Stimulated activated CD4-positive, alpha-beta T cell treated with anti-CD3 and anti-CD28 coated beads, Interleukin-4, amount 100 ng/mL, for 1 hour (primary cell): ENCODE data around the gene RDH12.

Source experiments
- DNase-seq: peaks from one replicate; pipeline ENCODE4 v3.0.0-alpha.2; 2020

Gene RDH12

DNA sequence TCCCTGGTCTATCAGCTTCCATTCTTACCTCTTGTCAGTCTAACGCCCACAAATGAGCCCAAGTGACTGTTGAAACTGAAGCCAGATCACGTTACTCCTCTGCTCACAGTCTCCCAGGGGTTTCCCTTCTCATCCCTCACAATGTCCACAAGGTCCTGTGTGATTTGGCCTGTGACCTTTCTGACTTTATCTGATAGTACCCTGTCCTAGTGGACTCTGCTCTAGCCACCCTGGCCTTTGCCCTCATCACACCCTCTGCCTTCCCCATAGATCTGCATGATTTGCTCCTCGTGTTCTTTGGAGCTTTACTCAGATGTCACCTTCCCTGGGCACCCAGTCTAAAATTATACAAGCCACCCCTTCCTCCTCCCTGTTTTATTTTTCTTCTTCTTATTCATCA is 55.5 kb downstream of the RDH12 start:
- no peak for DNase-seq

DNA sequence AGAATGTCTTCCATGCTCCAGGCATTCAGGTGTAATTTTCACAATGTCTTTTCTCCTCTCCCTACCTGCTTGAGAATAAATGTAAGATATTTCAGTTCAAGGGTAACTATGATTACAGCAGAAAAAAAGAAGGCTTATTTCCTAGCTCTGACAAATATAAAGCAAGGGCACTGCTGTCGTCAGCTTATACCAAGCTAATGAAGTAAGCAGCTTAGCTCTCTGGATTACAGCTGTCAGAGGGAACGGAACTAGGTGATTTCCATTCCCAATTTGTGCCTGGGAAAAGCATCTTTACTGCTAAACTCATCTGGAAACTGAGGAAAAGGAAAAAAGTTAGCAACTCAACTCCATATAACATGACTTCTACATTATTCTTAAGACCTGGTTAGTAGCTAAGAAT is 58.2 kb downstream of the RDH12 start:
- DNase-seq: no peak

DNA sequence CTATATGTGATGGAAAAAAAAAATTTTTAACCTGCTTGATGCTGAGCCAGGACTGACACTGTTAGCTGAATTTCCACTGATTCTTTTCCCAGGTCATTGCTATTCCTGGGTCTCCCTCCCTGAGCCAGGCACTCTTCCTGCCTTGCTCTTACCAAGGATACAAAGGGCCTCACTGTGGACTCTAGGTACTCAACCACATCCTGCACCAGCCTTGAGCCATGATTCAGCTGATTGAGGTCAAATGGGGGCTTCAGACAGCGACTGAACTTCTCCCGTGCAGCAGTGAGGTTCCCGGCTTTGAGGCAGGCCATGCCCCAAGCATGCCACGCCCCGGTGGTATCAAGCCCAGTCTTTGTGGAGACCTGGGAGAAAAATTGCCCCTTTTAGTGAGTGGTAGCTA is 60.4 kb downstream of the RDH12 start:
- DNase-seq: no peak

DNA sequence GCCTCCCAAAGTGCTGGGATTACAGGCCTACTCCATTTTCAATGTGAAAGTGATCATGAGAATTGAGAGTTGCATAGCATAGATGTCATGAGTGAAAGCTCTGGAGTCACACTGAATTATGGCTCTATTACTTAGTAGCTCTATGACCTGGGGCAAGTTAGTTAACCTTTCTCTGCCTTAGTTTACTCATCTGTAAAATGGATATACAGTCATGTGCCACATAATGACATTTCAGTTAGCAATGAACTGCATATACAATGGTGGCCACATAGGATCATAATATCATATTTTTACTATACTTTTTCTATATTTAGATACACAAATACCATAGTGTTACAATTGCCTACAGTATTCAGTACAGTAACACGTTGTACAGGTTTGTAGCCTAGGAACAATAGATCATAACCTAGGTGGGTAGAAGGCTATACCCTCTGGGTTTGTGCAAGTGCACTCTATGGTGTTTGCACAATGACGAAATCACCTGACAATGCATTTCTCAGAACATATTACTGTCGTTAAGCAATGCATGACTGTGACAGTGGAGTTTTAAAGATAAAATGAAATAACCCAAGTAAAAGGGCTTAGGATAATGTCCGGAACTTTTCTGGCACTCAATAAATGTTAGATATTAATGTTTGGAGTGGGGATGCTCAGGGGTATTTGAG is 61.6 kb downstream of the RDH12 start:
- no peak for DNase-seq

DNA sequence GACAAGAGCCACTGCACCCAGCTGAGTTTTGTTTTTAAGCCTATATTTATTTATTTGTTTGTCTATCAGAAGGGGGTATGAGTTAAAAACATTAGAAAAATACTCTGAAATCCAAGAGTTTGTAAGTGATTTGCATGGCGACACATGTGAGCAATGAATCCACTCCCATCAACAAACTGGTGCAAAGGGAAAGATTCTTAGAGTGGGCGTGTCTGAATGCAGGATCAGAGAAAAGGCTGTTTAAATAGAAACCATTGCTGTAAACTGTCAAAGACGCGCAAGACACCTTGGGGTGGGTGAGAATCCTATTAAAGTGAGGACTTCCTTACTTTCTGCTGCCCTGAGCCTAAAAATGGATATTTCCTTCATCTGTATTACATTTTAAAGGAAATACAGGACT is 62.8 kb downstream of the RDH12 start:
- no peak for DNase-seq

DNA sequence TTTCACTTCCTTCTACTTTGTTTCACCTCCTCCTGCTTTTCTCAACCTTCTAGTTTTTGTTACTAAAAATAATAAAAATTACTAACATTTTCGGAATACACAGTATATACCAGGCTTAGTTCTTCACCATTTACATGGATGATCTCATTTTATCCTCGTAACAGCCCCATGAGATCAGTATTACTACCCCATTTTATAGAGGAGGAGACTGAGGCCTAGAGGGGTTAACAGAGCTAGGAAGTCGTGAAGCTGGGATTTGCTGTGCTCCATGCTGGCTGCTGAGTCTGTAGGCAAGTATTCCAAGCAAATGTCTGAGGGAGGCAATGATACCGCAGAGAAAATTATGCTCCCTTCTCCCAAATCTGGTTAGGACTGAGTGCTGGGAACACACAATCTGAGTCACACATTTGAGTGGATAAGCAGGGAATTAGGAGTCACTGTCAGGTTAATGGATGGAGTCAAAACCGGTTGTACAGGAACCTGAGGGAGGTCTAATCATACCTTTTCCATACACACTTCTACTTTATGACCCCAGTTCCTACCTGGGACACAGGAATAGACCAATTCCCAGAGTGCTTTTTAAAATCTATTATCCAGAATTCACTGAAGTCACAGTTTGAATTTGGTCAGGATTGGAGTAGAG is 63.6 kb downstream of the RDH12 start:
- DNase-seq: no peak

DNA sequence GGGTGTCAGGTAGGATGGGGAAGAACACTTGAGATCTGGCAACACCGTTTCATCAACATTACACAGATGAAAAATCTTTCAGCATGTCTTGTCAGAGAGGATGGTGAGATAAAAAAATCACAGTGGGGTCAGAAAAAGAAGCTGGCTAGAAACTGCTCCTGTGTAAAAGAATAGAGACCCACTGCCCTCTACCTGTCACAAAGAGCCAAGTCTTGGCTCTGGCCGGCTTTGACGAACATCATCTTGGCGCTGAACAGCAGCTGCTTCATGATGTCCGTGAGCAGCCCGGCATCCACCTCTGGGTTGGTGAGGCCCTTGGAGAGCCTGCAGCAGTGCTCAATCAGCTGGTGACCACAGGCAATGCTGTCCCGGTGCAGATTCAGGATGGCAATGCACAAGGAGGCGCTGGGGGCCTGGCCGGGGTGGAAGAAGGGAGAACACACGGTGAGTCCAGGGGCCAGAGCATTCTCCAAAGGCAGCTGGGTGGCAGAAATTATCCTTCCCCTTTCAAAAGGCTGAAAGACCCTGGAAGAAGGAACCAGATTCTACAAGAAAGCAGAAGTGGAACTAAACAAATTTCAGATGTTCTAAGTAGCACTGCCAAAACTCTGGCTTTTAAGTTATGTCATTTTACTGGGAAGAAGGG is 64.5 kb downstream of the RDH12 start:
- DNase-seq: no peak

DNA sequence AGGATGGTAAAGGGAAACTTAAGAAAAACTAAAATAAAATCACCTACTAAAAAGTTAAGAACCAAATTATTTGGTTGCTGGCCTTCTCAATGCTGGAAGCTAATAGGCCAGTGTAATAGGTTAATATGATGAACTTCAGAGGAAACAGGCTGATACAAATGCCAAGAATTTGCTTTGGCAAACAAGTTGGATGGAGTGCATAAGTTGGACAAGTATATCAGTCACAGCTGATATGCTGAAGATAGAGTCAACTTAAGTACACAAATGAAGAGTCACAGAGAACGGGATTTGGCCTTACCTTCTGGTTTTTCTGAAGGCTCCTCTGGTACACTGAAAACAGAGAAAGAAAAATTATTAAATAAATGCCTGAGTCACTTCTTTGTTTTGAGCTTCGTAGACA is 66.5 kb downstream of the RDH12 start:
- no peak for DNase-seq

DNA sequence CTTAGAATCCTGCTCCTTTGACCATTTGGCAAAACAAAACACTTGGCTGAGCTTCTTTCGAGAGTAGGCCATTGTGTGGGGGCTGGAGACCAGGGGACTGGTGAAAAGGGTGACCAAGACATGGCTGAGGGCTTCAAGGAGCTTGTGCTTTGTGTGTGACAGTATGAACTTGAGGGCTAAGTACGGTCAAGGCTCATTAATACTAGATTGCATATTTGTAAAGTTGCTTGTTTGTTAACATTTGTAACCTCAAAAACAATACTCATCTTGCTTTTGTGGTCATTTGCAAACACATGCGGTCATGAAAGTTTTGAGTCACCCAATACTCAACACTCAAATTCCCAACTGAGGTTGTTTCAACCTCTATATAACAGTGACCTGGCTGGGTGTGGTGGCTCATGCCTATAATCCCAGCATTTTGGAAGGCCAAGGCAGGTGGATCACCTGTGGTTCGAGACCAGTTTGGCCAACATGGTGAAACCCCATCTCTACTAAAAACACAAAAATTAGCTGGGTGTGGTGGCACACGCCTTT is 72.2 kb downstream of the RDH12 start:
- DNase-seq: no peak

DNA sequence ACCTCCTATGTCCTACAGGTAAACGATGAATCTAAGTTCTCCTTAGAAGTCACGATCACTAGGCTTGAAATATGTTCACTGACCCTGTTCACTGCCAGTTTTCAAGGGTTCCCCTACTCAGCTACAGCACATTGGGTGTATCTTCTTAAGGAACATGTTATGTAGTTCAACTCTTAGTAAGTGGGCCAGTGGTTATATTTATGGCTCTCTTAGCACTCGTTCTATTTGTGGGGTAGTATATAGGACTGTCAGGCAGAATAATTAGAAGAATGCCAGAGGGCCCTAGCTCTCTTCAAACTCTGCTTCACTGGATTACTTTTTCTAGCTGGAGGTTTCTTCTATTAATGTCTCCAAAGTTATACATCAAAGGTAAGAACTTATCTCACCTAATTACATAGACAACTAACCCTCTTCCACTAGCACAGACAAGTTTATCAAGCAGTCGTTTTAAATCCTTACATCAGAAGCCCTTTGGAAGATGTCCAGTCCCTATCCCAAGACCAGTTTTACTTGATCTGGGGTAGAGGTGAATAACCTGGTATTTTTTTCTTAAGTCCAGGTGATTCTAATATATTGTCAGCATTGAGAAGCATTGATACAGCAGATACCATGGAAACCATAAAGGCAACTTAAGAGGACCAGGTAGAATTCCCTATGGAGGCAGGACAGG is 75.1 kb downstream of the RDH12 start:
- no peak for DNase-seq

DNA sequence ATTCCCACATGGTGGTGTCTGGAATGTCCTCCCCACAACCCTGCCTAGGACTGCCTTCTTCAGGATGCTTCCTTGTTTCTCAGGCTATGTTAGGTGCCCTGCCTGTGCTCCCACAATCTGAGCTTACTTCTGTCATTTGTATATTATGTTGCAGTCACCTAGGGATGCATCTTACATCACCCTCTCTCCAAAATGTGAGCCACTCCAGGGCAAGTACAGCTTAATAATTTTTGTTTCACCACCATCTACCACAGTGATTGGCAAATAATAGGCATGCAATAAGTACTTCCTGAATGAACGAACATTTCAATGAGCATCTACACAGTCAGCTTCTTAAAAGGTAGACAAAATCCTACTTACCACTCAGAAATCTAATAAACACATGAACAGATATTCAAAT is 77.1 kb downstream of the RDH12 start:
- no peak for DNase-seq

DNA sequence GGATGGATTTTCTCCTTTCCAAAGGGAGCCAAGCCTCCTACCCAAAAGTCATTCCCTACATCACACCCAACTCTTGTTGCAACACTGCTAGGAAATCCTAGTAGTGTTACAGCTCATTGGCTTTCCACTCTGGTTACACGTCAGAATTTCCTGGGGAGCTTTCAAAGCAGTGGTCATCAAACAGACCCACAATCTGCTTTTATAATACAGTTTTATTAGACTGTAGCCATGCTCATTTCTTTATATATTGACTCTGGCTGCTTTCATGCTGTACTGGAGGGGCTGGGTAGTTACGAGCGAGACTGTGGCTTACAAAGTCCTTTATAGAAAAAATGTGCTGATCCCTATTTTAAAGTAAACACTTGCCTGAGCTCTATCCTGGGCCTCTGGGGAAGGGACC is 80.4 kb downstream of the RDH12 start:
- DNase-seq: no peak
